Fibroblast of the aortic adventitia (primary cell): Measurements from ENCODE around the gene ZFYVE27. TPM values are rescaled to one million over a fixed set of nuclear protein-coding genes. Genes with fewer than 3 reads are reported as not detected.

Experiments used
- DNase-seq: peaks from one replicate; pipeline ENCODE4 v3.0.0-alpha.2; 2010; ENCODE audit warnings: low read depth
- H3K4me3 ChIP-seq: 2 replicates; pipeline ENCODE4 v1.5.1; 2011; ENCODE audit warnings: low read depth, mild to moderate bottlenecking, control low read depth, low read length, moderate library complexity
- total RNA-seq: library from RNA; depleted of rRNA; stranded (reverse); fragments of >200 nt; gene quantifications from 2 replicates; pipeline ENCODE4 v1.2.3, GENCODE V29; 2012; ENCODE audit warnings: low replicate concordance
- TF ChIP-seq, protein P1 (sequence below): IDR thresholded peaks from 2 replicates; pipeline ENCODE4 v1.5.1; 2011; ENCODE audit warnings: mild to moderate bottlenecking, low read length, control low read depth, inconsistent platforms; ENCODE audit not compliant: insufficient read depth

Gene ZFYVE27
- total RNA-seq, 1 donor, result 14.1 TPM

DNA sequence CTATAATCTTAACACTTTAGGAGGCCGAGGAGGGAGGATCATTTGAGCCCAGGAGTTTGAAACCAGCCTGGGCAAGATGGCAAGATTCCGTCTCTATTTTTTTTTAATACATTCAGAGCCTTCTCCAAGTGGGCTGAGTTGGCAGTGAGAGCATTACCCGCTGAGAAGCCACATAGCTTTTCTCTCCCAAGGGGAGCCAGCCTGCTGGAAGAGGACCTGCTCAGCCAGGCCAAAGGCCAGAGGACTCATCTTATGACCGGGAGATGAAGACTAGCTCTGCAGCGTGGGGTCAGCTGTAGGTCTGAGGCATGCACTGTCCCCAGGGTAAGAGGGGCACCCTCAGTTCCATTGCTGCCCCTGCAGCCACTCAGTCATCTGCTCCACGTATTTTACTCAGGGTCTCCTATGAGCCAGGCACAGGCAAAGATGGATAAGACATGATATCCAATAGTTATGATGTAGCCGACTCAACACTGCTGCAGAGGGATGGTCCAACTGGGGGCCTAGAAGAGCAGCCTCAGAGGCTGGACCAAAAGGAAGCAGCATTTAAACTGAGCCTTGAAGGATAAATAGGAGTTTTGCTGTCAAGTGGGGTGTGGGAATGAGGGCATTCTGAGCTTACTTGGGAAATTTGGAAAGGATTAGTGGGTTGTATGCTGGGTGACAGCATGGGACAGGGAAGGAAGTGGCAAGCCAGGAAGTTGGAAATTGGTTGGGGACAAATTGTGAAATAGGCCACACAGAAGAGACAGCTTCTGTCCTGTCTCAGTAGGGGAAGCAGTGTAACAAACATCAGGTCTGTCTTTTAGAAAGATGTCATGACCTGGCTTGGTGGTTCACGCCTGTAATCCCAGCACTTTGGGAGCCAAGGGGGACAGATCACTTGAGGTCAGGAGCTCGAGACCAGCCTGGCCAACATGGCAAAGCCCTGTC, 25.0 kb upstream of the ZFYVE27 start:
- no peak overlapping the region for H3K4me3 ChIP-seq
- no peak for DNase-seq
- TF ChIP-seq, protein P1, sequence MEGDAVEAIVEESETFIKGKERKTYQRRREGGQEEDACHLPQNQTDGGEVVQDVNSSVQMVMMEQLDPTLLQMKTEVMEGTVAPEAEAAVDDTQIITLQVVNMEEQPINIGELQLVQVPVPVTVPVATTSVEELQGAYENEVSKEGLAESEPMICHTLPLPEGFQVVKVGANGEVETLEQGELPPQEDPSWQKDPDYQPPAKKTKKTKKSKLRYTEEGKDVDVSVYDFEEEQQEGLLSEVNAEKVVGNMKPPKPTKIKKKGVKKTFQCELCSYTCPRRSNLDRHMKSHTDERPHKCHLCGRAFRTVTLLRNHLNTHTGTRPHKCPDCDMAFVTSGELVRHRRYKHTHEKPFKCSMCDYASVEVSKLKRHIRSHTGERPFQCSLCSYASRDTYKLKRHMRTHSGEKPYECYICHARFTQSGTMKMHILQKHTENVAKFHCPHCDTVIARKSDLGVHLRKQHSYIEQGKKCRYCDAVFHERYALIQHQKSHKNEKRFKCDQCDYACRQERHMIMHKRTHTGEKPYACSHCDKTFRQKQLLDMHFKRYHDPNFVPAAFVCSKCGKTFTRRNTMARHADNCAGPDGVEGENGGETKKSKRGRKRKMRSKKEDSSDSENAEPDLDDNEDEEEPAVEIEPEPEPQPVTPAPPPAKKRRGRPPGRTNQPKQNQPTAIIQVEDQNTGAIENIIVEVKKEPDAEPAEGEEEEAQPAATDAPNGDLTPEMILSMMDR, result no peak

GRCh38 chr10:97713339-97713825, 23.5 kb upstream of the ZFYVE27 start, which contains the start of gene MARVELD1:
MARVELD1 (plus strand) TSS chr10:97713730; CDS start chr10:97713877, 147 bp downstream.
- peak; percentile 84 for DNase-seq
- TF ChIP-seq, protein P1, result no peak
- H3K4me3 ChIP-seq, result peak within 1 kb of the TSS; percentile 93

GRCh38 chr10:97713826-97714400, 23.0 kb upstream of the ZFYVE27 start:
- peak; percentile 67 for DNase-seq
- peak overlapping the region; percentile 93 for H3K4me3 ChIP-seq
- TF ChIP-seq, protein P1, result peak; percentile 10

DNA sequence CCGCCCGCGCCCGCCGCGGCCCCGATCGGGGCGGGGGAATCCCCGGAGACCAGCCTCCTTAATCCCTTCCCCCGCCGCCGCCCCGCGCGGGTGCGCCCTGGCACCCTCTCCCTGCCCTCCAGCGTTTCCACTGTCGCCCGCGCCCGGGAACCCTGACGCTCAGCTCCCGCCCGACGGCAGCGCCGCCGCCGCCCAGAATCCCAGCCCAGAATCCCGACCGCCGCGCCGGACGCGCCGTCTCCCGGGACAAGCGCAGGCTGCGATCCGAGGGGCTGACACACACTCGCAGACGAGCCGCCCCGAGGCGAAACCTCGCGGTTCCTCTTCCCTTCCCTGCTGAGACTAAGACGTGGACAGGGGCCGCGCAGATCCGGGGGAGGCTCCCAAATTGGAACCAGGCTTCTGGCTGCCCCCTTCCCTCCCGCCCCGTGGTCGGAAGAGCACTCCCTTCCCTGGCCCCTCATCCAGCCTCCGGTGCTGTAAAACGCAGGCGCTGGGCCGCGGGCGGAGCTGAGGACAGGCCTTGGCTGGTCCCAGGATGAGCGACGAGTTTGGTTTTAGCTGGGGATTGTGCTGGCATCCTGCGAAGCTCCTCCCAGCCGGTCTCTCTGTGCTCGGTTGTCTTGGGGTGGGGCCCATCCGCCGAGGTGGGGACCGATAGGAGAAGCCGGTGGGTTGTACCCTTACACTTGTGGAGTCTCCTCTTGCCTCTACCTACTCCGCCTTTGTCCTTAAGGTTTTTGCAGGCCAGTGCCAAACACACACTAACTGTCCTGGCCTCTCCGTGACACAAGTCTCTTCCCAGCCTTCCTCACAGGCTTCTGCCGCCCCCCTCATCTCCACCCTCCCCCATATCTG, 22.3 kb upstream of the ZFYVE27 start:
- peak; percentile 79 for DNase-seq
- H3K4me3 ChIP-seq, result peak overlapping the region; percentile 93
- TF ChIP-seq, protein P1, result no peak

DNA sequence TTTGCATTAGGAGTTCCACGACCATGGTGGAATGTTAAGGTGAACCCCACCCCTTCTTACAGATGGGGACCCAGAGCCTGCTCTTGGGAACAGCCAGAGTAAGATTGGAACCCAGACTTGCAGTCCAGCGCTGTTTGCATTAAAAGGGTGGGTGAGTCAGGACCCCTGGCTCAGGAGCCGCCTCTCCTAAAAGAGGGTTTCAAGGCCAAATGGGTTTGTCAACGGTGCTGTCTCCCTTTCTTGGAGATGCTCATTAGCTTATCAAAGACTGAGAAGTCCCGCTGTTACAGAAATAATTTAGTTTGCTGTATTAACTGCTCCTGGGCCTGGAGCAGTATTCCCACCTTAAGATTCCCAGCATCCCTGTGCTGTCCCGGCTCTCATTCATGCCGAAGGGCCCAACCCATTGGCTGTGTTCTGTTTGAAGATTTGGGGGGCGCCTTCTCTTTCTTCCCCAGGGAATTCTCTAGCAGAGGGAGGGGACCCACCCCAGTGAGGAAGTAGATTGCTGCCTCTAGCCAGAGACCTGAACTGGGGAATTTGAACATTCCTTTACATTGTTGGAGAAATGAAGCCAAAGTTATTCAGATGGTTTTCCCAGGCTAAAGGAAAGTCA, 21.6 kb upstream of the ZFYVE27 start:
- no peak for DNase-seq
- H3K4me3 ChIP-seq, result peak overlapping the region; percentile 93
- TF ChIP-seq, protein P1, result no peak

GRCh38 chr10:97717627-97718026, 19.3 kb upstream of the ZFYVE27 start:
- H3K4me3 ChIP-seq, result no peak overlapping the region
- no peak for DNase-seq
- TF ChIP-seq, protein P1, result no peak
